HG02840 (cell line): Measurements from ENCODE around the gene PC.
A peak's percentile ranks its signal among the peaks of the same experiment; 100 is the strongest.
"Not testable (repeated sequence)": the region's sequence is repeated elsewhere in the genome, so short reads cannot be mapped to it uniquely, and the experiment has no call there.

Experiments
- ATAC-seq: cut with Tn5 transposase; IDR thresholded peaks from one replicate; pipeline ENCODE4 v1.9.1; 2021; ENCODE audit warnings: mild to moderate bottlenecking, moderate library complexity, moderate number of reproducible peaks; ENCODE audit not compliant: unreplicated experiment, low FRiP score

The PC gene

DNA sequence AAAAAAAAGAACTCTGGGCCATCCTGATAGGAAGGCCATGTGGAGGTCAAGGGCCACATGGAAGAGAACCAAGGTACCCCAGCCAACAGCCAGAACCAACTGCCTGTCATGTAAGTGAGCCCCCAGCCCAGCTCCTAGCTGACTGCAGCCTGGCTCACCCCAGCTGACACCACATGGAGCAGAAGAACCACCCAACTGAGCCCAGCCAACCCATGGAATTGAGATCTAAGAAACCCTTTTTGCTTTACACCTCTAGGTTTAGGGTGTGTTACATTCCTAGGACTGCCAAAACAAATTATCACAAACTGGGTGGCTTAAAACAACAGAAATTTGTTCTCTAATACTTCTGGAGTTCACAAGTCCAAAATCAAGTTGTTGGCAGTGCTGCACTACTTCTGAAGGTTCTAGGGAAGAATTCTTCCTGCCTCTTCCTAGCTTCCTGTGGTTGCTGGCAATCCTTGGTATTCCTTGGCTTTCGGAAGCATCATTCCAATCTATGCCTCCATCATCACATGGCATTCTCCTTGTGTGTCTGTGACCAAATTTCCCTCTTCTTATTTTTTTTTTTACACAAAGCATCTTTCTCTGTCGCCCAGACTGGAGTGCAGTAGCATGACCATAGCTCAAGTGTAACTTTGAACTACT, 21.3 kb upstream of the PC start:
- no peak for ATAC-seq

- no peak for ATAC-seq
Observed at GRCh38 chr11:66978717-66979116, 20.5 kb upstream of the PC start.

DNA sequence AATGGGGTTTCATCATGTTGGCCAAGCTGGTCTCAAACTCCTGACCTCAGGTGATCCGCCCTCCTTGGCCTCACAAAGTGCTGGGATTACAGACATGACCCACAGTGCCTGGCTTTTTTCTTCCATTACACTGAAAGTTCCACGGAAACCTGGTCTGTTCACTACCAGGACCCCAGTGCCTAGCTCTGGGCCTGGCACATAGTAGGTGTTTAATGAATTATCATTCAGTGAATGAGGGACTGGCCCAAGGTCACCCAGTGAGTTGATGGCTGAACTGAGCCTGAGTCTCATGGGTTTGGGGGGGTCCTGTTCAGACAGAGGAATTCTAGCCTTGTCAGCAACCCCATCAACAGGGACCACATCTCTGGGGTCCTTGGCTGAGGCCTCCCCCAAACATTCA, 20.0 kb upstream of the PC start:
- no peak for ATAC-seq

DNA sequence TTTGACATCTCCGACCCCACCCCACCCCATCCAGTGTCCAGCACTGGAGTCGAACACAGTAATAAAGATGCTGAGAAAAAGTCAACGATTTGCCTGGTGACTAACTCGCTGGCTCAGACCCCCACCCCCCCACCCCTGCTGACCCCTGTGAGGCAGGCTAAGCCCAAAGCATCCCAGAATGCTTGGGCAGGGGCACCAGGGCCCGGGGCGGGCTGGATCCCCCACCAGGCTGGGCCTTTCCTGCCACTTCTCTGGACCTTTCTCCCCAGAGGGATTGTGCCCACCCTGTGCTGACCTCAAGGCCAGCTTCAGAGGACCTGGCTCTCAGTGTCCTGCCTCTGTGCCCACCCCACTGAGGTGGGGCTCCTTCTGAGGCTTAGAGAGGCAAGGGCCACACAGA, 18.7 kb upstream of the PC start:
- no peak for ATAC-seq

DNA sequence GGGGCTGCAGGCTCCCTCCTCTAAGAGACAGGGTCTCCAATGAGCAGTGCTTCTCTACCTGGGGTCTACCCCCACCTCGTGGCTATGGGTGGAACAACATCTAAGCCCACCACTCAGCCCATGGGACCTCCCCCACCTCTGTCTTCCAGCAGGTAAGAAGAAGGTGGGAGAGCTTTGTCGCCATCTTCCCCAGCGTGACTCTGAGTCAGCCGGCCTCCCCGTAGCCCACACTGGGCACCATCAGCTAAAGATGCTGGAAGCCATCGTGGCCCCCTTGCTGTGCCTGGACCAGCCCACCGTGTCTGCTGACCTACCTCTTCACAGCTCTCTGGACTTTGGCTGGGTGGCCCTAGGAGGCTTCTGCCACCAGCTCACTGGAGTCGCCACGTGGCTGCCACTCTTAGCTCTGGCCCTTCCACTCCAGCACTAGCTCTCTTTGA, 17.9 kb upstream of the PC start:
- no peak for ATAC-seq

DNA sequence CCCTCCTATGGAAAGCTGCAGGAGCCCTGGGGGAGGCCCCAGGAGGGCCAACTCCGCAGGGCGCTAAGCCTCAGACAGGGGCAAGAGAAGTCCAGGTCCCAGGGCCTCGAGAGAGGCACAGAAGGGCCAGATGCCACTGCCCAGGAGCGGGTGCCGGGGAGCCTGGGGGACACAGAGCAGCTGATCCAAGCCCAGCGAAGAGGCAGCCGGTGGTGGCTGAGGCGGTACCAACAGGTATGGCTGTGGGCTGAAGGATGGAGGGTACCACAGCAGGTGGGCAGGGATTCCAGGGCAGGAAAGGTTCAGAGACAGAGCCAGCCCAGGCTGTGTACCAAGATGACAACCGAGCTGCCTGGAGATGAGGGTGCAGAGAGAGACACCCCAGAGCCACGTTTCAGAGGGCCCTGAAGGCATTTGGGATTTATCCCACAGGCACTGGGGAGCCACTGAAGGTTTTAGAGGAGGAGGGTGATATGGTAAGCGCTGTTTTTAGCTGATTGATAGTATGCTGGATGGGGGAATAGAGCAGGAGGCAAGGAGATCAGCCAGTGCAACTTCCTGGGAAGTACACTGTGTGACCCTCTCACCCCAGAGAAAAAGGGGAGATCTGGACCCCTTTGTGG, 17.3 kb upstream of the PC start:
- no peak for ATAC-seq

- no peak for ATAC-seq
Observed at GRCh38 chr11:66974724-66975404, 16.7 kb upstream of the PC start, which contains the start of gene C11orf86. Gene C11orf86 (plus strand): TSS chr11:66975304. CDS start chr11:66975363, 59 bp downstream.

DNA sequence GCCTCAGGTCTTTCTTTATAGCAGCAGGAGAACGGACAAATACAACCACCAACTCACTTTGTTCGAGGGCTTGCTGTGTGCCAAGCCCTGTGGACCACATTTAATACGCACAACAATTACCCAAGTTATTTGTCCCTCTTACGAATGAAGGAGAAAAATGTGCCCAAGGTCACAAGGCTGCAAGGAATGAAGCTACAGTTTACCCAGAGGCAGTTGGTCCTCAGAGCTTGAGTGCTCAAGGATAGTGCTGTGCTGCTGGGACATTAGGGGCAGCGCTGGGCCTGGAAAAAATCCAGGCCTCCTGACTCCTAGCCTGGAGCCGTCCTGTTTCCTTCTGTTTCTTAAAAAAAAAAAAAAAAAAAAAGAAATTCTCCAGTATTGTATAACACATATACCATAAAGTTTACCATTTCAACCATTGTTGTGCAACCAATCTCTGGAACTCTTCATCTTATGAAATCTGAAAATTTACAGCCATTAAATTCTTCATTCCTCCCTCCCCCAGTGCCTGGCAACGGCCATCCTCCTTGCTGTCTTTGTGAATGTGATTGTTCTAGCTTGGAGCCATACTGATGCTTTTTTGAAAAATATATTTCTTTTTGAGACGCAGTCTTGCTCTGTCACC, 15.9 kb upstream of the PC start:
- ATAC-seq = no peak

- no peak for ATAC-seq
Observed at GRCh38 chr11:66971488-66971887, 13.3 kb upstream of the PC start.

- no peak for ATAC-seq
Observed at GRCh38 chr11:66970807-66971442, 12.7 kb upstream of the PC start.

DNA sequence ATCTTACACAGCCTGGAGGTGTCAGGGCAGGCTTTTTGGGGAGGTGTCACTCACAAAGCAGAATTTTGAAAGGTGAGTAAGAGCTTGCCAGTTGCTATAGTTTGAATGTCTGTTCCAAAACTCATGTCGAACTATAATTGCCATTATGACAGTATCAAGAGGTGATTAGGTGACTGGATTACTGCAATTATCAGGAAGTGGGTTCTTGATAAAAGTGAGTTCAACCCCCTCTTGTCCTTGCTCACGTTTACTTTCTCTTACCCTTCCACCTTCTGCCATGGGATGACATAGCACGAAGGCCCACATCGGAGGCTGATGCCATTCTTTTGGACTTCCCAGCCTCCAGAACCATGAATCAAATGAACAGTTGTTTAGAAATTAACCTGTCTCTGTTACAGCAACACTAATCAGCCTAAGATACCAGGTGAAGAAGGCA, 12.2 kb upstream of the PC start:
- ATAC-seq = no peak

DNA sequence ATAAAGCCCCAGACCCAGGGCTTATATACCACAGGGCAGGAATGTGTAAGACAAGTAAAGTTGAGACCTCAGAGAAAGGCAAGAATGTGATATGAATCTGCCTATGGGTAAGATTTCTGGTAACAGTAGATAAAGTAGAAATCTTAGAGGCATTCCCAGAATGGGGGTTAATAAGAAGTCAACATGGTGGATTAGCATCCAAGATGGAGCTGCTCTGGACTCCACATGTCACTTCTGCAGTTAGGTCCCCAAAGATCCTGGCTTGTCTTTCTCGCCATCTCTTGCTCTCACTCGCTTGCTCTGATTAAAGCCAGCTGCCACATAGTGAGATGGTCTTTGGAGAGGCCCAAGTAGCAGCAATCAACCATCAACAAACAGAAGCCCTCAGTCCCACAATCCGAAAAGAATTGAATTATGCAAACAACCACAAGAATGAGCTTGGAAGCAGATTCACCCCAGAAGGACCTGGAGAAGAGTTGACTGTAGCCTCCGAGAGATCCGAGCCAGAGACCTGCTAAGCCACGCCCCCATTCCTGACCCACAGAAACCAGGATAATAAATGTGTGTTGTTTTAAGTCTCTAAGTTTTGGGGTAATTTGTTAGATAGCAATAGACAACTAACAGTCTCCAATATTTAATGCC, 11.5 kb upstream of the PC start:
- ATAC-seq = no peak

DNA sequence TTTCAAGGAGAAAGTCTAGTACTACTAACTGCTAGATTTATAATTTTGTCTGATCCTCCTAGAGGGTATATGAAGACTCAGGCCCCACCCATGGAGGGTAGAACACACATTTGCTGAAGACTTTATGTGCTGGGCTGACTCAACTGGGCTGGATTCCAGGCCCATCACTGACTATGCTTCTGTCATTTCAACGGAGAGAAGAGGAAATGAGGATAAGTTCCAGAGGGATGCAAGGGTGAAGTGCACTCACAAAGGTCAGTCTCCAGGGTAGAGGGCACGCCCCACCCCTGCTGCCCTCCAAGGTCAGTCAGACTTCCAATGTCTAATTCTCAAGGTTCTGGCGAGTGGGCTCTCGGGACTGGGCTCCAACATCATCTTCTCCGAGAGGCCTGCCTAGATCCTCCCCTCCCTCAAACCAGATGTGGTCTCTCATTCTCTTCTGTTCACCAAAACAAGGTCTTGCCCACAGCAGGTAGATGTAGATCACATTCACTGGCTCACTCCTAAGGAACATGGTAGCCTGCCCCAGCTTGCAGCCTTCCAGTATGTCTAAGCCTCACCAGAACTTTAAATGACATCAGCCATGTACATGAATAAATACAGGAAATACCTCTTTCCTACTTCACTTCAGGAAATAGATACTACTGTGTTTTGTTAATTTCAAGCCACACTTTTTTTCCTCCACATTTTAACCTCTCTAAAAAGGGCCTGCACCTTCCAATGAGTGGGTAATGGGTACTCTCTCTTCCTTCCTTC, 9.7 kb upstream of the PC start:
- ATAC-seq = no peak

- no peak for ATAC-seq
Observed at GRCh38 chr11:66966351-66966750, 8.2 kb upstream of the PC start.

- ATAC-seq = no peak
Observed at GRCh38 chr11:66964495-66964894, 6.3 kb upstream of the PC start.

GRCh38 chr11:66962801-66963200, 4.6 kb upstream of the PC start:
- no peak for ATAC-seq

DNA sequence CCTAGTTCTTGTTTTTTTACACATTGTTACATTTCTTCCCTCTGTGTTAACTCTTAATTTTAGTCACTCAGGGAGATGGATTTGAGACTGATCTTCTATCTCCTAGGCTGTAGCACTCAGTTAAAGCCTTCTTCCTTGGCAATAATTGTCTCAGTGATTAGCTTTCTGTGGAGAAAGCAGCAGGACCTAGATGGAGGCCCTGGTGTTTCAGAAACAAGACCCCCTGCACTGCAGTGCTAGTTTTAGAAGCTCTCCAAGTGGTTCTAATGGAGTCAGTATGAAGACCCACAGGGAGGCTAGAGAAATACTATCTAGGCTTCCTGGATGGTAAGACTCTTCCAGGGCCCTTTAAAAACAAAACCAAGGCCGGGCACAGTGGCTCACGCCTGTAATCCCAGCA, 4.1 kb upstream of the PC start:
- no peak for ATAC-seq

- ATAC-seq = not testable (repeated sequence)
Observed at GRCh38 chr11:66961691-66962213, 3.6 kb upstream of the PC start.

- no peak for ATAC-seq
Observed at GRCh38 chr11:66958956-66959274, 732 bp upstream of the PC start.

DNA sequence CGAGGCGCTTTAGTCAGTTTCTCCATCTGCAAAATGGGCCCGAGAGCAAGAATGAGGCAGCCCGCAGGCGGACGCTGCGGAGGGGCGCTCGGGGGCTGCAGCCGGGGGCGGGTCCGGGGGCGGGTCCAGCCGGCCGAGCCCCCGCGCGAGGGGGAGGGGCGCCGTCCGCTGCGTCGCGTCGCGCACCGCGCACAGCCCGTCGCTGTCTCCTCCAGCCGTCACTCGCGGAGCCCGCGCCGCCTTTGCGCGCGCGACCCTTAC, 282 bp downstream of the PC start:
- peak; percentile 12 for ATAC-seq
